K562 (cell line): ENCODE measurements around the gene MSS51.

ENCODE experiments used
- CHCHD3 ChIP-seq: fragments of 250-450 bp; sonication (Bioruptor Pico); IDR thresholded peaks from 2 replicates; pipeline ENCODE4 v2.1.2; 2022; ENCODE audit warnings: mild to moderate bottlenecking
- ETV1 ChIP-seq: fragments of 450-650 bp; conservative IDR thresholded peaks from 2 replicates; pipeline ENCODE4 v1.6.1; 2016; ENCODE audit warnings: missing genetic modification characterization, control low read depth, low read depth, missing compliant biosample characterization
- KHSRP ChIP-seq: fragments of 450-650 bp; IDR thresholded peaks from 2 replicates; pipeline ENCODE4 v1.6.1; 2017
- SPI1 ChIP-seq: IDR thresholded peaks from 2 replicates; pipeline ENCODE4 v1.6.1; 2011; ENCODE audit warnings: low read depth, low read length, control low read depth, borderline replicate concordance
- TAF1 ChIP-seq: IDR thresholded peaks from 2 replicates; pipeline ENCODE4 v1.6.1; 2011; ENCODE audit warnings: mild to moderate bottlenecking, low read length, moderate library complexity; ENCODE audit not compliant: insufficient read depth, control insufficient read depth, severe bottlenecking; ENCODE audit errors: extremely low read depth
- TEAD2 ChIP-seq: fragments of 450-650 bp; IDR thresholded peaks from 2 replicates; pipeline ENCODE4 v1.6.1; 2016; ENCODE audit warnings: missing genetic modification characterization, control low read depth, missing compliant biosample characterization
- TF ChIP-seq, protein P1 (sequence below): sonication (generic); formaldehyde crosslinking; IDR thresholded peaks from 2 replicates; pipeline ENCODE4 v1.8.0; 2023; ENCODE audit warnings: missing genetic modification reagents, mild to moderate bottlenecking, borderline replicate concordance
- TF ChIP-seq, protein P2 (sequence below), 3 experiments: IDR thresholded peaks in 2 of 3; conservative IDR thresholded peaks in 1 of 3; 2 replicates each; pipeline ENCODE4 v1.5.1; 2011 to 2012; ENCODE audit warnings: low read length in 3 of 3, mild to moderate bottlenecking in 3 of 3, control low read depth in 2 of 3, improper control_type of control experiment in 1 of 3, inconsistent platforms in 1 of 3, low read depth in 1 of 3, mixed read lengths in 1 of 3, moderate library complexity in 1 of 3; ENCODE audit not compliant: insufficient read depth in 2 of 3

DNA sequence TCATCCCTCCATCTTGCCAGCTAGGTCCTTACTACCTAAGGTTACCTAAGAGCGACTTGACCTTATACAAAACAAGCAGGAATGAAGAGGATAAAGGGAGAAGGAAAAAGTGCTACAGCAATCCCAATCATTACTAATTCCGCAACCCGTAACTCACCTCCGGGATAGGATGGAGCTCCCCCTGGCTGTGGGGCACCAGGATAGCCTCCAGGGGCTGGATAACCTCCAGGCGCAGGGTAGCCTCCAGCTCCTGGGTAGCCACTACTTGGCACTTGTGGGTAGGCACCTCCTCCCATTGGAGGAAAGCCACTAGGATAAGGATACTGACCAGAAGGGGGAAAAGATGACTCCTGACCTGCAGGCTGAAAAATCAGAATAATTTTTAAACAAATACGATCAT lies 35.3 kb downstream of the MSS51 start:
- TF ChIP-seq, protein P1, sequence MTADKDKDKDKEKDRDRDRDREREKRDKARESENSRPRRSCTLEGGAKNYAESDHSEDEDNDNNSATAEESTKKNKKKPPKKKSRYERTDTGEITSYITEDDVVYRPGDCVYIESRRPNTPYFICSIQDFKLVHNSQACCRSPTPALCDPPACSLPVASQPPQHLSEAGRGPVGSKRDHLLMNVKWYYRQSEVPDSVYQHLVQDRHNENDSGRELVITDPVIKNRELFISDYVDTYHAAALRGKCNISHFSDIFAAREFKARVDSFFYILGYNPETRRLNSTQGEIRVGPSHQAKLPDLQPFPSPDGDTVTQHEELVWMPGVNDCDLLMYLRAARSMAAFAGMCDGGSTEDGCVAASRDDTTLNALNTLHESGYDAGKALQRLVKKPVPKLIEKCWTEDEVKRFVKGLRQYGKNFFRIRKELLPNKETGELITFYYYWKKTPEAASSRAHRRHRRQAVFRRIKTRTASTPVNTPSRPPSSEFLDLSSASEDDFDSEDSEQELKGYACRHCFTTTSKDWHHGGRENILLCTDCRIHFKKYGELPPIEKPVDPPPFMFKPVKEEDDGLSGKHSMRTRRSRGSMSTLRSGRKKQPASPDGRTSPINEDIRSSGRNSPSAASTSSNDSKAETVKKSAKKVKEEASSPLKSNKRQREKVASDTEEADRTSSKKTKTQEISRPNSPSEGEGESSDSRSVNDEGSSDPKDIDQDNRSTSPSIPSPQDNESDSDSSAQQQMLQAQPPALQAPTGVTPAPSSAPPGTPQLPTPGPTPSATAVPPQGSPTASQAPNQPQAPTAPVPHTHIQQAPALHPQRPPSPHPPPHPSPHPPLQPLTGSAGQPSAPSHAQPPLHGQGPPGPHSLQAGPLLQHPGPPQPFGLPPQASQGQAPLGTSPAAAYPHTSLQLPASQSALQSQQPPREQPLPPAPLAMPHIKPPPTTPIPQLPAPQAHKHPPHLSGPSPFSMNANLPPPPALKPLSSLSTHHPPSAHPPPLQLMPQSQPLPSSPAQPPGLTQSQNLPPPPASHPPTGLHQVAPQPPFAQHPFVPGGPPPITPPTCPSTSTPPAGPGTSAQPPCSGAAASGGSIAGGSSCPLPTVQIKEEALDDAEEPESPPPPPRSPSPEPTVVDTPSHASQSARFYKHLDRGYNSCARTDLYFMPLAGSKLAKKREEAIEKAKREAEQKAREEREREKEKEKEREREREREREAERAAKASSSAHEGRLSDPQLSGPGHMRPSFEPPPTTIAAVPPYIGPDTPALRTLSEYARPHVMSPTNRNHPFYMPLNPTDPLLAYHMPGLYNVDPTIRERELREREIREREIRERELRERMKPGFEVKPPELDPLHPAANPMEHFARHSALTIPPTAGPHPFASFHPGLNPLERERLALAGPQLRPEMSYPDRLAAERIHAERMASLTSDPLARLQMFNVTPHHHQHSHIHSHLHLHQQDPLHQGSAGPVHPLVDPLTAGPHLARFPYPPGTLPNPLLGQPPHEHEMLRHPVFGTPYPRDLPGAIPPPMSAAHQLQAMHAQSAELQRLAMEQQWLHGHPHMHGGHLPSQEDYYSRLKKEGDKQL (CRISPR knock-in tag): no peak
- TF ChIP-seq TEAD2: no peak
- TF ChIP-seq, protein P2, sequence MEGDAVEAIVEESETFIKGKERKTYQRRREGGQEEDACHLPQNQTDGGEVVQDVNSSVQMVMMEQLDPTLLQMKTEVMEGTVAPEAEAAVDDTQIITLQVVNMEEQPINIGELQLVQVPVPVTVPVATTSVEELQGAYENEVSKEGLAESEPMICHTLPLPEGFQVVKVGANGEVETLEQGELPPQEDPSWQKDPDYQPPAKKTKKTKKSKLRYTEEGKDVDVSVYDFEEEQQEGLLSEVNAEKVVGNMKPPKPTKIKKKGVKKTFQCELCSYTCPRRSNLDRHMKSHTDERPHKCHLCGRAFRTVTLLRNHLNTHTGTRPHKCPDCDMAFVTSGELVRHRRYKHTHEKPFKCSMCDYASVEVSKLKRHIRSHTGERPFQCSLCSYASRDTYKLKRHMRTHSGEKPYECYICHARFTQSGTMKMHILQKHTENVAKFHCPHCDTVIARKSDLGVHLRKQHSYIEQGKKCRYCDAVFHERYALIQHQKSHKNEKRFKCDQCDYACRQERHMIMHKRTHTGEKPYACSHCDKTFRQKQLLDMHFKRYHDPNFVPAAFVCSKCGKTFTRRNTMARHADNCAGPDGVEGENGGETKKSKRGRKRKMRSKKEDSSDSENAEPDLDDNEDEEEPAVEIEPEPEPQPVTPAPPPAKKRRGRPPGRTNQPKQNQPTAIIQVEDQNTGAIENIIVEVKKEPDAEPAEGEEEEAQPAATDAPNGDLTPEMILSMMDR (IDR thresholded peaks at IDR 0.05 in 2 of 3, conservative IDR thresholded peaks at IDR 0.05 in 1 of 3; ENCODE audit: insufficient read depth in 2 of 3, low read depth in 1 of 3, low read length in 3 of 3): peak; percentile 67 to 80 (median 71)
- no peak for TF ChIP-seq TAF1
- no peak for TF ChIP-seq SPI1
- no peak for TF ChIP-seq CHCHD3 (CRISPR knock-in tag)
- no peak for TF ChIP-seq ETV1 (tag)
- TF ChIP-seq KHSRP: no peak
